ENCODE results near the gene MAPT.

Gene MAPT

DNA sequence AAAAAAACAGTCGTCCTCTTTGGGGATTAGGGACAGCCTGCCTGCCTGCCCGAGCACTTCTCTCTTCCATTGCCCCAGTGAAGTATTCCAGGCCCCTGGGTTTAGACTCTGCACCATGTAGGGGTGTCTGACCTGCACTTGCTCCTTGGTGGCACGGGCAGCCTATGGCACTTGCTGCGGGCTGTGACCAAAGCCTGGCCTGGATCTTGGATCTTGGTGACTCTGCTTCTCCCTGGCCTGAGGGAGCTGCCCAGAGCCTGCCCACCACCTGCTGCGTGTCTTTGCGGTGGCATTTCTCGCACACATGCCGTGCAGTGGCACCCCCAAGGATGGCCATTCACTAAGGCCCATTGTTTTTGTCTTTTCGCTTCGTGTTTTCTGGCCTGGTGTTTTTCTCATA lies 98.5 kb downstream of the MAPT start:
- TF ChIP-seq, protein P1, sequence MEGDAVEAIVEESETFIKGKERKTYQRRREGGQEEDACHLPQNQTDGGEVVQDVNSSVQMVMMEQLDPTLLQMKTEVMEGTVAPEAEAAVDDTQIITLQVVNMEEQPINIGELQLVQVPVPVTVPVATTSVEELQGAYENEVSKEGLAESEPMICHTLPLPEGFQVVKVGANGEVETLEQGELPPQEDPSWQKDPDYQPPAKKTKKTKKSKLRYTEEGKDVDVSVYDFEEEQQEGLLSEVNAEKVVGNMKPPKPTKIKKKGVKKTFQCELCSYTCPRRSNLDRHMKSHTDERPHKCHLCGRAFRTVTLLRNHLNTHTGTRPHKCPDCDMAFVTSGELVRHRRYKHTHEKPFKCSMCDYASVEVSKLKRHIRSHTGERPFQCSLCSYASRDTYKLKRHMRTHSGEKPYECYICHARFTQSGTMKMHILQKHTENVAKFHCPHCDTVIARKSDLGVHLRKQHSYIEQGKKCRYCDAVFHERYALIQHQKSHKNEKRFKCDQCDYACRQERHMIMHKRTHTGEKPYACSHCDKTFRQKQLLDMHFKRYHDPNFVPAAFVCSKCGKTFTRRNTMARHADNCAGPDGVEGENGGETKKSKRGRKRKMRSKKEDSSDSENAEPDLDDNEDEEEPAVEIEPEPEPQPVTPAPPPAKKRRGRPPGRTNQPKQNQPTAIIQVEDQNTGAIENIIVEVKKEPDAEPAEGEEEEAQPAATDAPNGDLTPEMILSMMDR (IDR thresholded peaks at IDR 0.05), result no peak

DNA sequence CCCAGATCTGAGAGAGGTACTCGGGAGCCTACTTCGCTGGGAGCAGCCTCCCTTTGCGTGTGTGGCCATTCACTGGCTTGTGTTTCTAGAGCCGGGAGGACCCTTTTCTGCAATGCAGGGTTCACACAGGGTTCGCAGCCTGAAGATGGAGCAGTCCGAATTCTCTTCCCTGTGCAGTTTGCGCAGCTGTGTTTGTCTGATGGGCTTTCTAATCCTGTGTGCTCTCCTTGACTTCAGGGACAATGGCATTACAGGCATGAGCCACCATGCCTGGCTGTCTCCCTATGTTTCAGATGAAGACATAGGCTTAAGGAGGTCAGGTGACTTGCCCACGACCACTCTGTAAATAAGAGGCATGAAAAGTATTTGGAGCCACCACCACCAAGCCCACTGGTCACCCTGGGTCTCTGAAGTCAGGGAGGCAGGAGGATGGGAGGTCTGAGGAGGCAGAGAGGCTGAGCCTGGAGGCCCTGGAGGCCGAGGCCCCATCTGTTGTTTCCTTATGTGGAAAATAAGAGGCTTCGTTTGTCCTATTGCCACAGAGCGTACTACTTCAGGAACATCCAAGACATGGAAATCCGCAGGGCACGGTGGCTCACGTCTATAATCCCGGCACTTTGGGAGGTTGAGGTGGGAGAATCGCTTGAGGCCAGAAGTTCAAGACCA lies 99.7 kb downstream of the MAPT start:
- TF ChIP-seq, protein P1 (IDR thresholded peaks at IDR 0.05), result no peak

DNA sequence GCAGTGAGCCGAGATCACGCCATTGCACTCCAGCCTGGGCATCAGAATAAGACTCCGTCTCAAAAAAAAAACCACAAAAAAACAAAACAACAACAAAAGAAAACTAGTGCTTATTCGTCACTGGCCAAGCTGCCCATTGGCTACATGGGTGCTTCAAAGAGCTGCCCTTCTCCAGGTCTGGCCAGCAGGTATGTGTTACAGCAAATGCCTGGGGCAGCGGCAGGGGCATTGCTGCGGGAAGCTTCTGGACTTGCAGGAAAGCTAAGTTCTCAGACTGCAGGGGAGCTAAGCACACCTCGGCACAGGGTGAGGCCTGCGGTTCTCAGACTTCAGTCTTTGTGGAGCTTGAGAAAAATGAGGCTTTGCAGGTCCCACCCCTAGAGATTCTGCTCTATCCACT lies 100.6 kb downstream of the MAPT start:
- TF ChIP-seq, protein P1 (IDR thresholded peaks at IDR 0.05), result no peak

DNA sequence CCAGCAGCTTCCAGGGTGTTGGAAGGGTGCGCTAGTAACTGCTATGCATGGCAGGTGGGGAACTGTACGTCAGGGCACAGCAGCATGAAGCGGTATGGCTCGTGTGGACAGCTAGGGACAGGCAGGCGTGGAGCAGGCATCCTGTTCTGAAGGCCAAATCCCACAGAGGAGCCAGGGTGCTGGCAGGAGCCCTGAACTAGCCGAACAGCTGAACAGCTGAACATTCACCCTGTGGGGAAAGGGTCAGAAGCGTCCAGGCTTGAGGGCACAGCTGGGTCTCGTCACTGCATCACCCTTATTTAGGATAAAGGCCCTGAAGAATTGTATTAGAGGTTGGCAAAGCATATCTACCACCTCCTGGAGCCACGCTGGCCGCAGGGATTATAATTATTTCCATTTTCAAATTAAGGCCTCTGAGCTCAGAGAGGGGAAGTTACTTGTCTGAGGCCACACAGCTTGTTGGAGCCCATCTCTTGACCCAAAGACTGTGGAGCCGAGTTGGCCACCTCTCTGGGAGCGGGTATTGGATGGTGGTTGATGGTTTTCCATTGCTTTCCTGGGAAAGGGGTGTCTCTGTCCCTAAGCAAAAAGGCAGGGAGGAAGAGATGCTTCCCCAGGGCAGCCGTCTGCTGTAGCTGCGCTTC lies 101.4 kb downstream of the MAPT start:
- TF ChIP-seq, protein P1 (IDR thresholded peaks at IDR 0.05), result no peak

DNA sequence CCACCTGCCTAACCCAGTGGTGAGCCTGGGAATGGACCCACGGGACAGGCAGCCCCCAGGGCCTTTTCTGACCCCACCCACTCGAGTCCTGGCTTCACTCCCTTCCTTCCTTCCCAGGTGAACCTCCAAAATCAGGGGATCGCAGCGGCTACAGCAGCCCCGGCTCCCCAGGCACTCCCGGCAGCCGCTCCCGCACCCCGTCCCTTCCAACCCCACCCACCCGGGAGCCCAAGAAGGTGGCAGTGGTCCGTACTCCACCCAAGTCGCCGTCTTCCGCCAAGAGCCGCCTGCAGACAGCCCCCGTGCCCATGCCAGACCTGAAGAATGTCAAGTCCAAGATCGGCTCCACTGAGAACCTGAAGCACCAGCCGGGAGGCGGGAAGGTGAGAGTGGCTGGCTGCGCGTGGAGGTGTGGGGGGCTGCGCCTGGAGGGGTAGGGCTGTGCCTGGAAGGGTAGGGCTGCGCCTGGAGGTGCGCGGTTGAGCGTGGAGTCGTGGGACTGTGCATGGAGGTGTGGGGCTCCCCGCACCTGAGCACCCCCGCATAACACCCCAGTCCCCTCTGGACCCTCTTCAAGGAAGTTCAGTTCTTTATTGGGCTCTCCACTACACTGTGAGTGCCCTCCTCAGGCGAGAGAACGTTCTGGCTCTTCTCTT lies 102.1 kb downstream of the MAPT start:
- TF ChIP-seq, protein P1 (IDR thresholded peaks at IDR 0.05), result no peak

DNA sequence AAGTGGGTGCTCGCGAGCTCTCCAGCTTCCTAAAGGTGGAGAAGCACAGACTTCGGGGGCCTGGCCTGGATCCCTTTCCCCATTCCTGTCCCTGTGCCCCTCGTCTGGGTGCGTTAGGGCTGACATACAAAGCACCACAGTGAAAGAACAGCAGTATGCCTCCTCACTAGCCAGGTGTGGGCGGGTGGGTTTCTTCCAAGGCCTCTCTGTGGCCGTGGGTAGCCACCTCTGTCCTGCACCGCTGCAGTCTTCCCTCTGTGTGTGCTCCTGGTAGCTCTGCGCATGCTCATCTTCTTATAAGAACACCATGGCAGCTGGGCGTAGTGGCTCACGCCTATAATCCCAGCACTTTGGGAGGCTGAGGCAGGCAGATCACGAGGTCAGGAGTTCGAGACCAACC lies 102.8 kb downstream of the MAPT start:
- TF ChIP-seq, protein P1 (IDR thresholded peaks at IDR 0.05), result no peak

DNA sequence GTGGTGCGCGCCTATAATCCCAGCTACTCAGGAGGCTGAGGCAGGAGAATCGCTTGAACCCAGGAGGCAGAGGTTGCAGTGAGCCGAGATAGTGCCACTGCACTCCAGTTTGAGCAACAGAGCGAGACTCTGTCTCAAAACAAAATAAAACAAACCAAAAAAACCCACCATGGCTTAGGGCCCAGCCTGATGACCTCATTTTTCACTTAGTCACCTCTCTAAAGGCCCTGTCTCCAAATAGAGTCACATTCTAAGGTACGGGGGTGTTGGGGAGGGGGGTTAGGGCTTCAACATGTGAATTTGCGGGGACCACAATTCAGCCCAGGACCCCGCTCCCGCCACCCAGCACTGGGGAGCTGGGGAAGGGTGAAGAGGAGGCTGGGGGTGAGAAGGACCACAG lies 103.3 kb downstream of the MAPT start:
- TF ChIP-seq, protein P1 (IDR thresholded peaks at IDR 0.05), result no peak

Measured in LNCAP (cell line).